IPS DF 4.7 (cell line): ENCODE measurements around the gene ADCY9.

ENCODE experiments used
- DNase-seq: peaks from one replicate; pipeline ENCODE4 v3.0.0-alpha.2; 2013; ENCODE audit warnings: low spot score; ENCODE audit errors: extremely low read depth

ADCY9 gene

DNA sequence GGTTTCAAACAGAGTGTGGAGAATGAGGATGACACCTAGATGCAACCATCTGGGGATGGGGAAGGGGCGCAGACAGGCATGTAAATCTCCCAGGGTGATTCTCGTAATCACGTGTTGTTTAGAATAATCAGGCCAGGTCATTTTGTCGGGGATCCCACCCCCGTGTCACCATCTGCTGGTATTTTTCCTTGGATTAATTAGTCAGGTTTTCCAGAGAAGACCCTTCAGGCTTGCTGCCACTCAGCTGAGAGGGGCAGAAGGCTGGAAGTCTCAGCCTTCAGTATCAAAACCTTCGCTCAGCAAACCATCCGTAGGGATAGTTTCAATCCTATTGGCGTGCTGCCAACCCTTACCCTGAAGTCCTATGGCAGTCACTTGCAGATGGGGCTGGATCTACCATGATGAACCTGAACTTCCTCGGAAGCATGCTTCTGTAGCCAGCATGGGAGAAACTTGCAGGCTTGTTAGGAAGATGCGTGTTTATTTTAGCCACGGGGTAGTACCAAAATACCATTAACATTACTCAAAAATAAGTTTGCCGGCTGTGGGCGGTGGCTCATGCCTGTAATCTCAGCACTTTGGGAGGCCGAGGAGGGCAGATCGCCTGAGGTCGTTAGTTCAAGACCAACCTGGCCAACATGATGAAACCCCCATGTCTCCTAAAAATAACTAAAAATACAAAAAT lies 7.5 kb upstream of the ADCY9 start:
- DNase-seq = no peak

DNA sequence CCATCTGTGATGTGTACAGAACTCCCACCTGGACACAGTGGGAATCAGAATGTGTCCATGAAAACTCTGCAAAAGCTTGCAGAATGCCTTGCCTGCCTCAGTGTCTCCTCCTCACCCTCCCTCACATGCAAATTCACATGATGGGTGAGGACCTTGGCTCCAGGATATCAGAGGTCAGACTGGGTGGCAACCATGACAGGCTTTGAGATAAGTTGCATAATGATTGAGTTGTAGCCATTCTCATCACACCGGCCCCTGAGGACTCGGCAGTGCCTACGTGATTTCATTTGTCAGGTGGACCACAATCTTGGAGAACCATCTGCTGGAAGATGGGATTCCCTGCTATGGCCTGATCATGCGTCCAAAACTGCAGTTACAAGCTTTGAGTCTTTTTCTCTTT lies 3.9 kb upstream of the ADCY9 start:
- DNase-seq = no peak

DNA sequence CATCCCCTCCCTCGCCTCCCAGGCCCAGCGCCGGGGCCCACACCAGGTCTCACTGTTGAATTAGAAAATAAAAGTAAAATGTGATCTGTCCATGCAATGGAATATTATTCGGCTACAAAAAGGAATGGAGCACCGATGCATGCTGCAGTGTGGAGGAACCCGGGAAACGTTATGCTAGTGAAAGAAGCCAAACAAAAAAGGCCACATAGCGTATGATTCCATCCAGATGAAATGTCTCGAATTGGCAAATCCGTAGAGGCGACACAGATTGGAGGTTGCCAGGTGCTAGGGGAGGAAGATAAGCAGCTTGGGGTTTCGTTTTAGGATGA lies 972 bp upstream of the ADCY9 start:
- DNase-seq = no peak

DNA sequence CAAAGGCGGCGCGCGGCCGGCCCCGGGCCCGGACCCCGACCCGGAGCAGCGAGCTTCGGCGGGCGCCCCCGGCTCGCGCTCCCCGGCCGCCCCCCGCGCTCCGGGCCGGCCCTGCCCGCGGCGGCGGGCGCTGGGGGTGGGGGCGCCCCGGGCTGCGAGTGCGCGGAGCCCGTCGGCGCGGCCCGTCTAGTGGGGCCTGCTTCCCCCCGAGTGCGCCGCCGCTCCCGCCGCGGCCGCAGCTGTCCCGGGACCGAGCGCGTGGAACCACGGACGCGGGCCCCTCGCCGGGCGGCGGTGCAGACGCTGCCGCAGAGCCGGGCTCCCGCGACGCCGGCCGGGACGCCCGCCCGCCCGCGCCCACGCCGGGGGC lies 308 bp downstream of the ADCY9 start:
- DNase-seq = no peak

DNA sequence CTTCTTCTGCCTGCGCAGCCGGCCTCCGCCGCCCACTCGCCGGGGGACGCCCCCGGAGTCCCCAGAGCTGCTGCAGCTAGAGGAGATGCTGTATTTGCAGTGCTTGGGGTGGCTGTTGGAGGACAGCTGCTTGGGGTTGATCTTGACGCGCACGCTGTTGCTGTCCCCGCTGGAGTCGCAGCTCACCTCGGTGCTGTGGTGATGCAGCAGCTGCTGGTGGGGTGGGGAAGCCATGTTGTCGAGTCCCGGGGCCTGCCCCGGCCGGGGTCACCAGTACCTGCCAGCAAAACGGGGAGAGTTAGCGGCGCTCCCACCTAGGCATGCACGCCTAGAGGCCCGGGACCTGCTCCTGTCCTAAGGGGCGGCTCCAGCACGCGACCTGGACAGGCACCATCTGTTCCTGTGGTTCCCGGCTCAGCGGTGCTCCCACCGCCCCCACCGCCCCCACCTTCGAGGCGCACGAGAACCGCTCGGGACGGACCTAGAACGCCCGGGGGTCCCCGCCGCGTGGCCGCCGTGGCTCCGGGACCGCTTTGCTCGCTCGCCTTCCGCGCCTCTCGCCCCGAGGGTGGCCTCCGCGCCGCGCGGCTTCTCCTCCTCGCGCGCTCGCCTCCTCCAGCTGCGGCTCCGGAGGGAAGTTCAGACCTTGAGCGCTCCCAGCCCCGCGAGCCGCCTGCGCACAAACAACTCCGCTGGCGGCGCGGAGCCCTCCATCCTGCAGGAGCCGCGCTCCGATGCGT lies 863 bp downstream of the ADCY9 start:
- no peak for DNase-seq

DNA sequence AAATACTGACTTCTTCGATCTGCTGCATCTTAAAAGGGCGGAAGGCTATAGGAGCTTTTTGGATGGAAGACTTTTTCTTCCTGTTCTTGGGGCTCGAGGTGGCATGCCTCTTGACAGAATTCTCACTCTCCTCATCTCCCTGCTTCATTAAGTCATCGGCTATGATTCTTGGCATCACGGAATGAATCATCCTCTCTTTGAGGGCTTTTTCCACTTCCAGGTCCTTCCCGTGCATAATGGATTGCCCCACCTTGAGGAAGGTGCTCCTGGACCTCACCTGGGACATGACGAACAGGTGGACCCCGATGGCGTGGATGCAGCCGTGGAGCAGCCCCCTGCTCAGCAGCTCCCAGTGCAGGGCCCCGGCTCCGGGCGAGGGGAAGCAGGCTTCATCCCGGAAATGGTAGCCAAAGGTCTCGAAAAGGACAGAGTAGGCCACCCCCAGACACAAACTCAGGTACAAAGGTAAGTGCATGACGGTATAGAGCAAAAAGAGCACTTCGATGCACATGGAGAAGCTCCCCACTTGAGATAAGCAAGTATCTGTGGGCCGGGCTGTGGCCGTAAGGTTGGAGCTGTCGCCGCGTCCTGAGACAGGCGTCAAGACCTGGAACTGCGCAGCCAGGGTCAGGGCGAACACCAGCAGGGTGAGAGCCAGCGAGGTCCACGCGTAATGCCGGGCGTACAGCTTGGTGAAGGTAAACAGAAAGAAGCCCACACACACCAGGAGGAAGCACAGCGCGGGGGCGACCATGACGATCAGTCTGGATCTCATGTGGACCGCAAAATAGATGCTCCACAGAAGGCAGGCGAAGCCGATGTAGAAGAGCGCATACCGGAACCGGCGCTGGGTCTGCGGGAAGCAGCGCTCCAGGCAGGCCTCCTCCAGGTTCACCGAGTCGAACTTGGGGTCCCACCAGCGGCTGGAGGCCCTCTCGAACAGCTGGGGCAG lies 1.7 kb downstream of the ADCY9 start:
- DNase-seq = no peak

DNA sequence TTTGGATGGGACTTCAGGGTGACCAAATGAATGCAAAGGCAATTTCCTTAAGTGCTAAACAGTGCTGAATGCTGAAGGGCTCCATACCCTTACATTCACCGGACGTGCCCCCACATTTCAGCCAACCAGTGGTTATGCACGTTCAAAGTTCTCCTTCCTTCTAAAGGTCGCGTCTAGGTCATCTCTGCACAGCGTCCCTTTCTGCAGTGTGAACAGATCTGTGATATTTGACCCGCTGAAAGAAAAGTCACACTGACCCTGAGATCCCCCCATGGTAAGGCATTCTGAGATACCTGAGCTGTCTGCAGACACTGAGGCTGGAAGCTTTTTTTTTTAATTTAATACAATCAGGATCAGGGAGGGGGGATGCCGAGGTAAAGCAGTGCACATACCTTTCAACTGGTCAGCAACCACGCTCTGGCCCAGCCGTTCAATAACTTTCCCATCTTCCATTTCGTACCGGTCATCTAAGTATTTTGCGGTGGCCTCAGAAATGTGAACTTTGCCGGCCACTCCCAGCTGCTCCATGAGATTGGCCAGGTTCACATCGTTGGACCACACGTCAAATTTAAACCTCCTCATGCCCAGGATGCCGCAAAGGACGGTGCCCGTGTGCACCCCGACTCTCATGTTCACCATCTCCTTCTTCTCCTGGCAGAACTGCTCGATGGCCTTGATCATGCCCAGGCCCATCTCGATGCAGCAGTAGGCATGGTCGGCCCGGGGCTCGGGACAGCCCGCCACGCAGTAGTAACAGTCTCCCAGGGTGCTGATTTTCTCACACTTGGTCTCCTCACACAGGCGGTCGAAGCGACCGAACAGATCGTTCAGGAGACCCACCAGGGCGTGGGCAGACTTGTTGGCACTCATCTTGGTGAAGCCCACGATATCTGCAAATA lies 2.6 kb downstream of the ADCY9 start:
- DNase-seq = no peak

DNA sequence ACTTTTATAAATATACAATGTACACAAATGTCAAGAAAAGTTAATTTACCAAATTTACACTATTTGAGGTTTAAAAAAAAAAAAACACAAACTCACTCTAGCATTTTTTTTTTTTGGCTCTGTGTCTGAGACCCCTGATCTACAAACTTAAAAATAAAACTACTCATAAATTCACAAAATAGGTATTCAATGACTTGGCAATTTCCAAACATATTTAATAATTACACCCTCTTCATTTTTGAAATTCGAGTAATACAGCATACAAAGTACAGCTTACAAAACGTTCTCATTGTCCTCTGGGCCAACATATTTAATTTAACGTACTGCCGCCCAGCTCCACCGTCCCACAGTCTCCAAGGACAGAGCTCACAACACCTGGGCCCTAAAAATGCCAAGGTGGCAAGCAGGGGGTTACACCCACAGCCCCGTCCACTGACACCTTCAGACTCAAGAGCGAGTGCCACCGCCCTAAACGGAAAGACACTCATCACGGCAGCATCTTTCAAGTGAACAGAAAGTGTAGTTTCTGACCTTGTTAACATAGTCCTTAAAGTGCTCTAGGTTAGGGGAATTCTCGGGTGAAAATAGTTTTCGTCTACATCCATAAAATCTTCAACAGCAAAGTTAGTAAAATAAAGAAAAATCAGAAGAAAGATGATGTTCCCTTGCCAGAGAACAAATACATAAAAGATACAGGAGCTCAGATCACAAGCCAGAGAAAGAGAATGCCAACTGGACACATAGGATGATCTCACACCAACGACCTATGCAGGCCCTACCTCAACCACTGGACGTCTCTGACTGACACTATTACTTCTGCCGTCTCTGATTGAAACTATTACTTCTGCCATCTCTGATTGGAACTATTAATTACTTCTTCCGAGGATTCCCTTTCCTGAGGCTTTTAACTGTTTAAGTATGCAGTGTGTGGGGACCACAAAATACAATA lies 4.2 kb downstream of the ADCY9 start:
- no peak for DNase-seq

DNA sequence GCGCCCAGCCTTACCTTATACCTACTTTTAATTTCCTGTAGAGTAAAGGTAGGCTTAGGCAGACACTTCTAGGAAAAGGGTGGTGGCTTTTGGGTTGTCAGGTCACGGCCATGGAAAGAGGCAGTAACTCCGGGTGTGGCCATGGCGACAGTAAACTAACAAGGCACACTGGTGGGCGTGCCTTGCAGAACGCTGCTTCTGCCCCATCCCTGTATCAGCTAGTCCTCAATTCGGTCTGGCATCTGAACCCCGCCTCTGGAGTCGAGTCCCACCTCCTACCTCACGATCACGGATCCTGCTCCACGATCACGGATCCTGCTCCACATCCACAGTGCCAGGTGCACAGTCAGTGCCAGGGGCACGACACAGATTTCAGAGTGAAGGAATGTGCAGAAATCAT lies 5.6 kb downstream of the ADCY9 start:
- DNase-seq = no peak

DNA sequence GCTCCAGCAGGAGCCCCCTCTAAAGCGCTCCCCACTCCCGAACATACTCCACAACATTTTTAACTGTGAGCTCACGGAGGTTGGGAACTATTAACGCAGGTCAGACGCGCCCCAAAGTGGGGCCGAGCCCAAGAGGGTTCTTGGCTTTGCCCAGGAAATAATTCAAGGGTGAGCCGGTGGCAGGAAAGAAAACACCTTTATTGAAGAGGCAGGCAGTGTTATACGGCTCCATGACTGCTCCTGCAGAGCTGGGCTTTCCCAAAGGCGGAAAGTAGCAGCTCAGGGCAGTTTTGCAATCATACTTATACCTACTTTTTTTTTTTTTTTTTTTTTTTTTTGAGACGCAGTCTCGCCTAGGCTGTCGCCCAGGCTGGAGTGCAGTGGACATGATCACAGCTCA lies 6.2 kb downstream of the ADCY9 start:
- no peak for DNase-seq

DNA sequence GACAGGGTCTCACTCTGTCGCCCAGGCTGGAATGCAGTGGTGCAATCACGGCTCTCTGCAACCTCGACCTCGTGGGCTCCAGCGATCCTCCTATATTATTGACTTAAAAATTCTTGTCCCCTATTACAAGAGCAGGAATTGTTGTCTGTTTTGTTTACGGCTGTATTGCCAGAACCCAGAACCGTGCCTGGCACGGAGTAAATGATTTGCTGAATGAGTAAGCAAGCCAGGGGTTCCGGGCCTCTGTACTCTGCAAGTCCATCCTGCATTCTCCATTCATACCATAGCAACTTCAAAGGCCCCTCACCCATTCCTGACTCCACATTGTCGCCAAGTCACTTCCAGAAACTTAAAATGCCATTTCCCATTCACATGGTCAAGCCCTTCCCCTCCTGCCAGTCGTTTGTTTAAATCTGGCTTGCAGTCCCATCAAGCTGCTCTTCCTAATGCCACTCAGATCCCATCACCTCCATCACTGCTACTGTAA lies 6.9 kb downstream of the ADCY9 start:
- no peak for DNase-seq

DNA sequence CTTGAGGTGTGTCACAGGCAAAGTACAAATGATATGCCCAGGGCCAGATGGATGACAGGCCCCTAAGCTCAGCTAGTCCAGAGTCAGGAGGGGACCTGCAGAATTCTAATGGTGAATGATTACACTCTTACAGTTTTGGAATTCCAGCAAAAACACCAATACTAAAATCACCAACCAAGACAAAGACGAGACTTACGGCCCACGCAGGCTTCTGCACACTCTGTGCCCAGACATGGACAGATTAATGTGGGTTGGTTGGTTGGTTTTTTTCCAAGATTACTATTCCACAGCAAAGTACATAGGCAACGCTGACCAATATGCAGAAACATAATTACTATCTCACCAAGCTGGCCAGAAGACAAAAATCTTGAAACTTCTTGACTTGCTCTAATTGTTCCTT lies 9.7 kb downstream of the ADCY9 start:
- DNase-seq = no peak

DNA sequence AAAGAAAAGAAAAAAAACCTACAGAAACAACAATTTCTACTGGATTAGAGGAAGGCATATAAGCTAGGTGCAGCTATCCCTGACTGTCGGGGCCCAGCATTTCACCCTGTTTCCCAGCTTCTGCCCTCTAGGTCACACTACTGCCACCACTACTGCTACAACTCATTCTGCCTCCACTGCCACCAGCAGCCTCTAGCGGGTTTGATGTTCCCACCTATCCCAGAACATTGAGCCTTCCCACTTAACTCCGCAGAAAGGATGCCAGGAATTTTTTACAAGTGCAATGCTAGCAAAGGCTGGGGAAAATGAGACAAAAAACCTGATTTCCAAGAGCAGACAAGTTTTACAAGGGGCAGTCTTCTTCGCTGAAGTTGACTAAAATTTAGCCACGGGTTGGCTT lies 10.4 kb downstream of the ADCY9 start:
- DNase-seq = no peak

DNA sequence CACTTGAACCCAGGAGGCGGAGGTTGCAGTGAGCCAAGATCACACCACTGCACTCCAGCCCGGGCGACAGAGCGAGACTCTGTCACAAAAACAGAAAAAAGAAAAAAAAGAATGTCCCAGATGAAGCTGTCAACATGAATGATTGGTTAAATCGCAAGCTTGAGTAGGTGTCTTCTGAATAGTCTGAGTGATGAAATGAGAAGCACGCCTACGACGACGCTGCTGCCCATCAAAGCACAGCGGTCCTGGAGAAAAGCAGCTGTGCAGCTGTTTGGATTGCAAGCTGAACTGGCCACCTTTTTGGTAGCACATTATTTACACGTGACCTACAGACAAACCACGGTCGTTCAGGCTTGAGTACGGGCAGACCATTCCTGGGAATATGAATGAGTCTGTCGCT lies 12.5 kb downstream of the ADCY9 start:
- no peak for DNase-seq

DNA sequence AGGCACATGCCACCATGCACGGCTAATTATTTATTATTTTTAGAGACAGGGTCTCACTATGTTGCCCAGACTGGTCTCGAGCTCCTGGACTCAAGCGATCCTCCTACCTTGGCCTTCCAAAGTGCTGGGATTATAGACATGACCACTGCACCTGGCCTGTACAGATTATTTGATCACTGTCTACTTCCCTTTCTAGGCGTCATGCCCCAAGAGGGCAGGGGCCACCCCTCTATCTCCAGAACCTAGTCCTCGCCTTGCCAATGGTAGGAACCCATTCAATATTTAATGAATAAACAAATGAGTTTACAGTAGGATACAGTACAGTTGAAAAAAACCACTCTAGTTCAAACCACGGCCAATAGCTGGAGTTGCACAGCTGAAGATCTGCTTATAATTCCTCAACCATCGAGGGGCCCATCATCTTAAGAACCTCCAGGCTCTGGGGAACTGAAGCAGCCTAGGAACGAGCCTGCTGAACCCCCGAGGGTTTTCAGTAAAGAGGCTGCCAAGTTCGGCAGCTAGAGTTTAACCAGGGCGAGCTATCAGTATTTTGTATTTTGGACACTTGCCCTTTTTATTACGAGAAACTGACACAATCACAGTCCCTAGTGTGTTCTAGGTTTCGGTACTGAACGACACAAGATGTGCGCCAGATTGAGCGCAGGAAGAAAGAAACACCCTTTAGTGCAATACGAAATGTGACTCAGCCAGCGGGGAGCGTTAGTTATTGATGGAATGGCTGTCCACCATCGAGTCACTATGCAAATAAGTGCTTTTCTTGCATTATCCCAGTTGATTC lies 14.6 kb downstream of the ADCY9 start:
- no peak for DNase-seq

DNA sequence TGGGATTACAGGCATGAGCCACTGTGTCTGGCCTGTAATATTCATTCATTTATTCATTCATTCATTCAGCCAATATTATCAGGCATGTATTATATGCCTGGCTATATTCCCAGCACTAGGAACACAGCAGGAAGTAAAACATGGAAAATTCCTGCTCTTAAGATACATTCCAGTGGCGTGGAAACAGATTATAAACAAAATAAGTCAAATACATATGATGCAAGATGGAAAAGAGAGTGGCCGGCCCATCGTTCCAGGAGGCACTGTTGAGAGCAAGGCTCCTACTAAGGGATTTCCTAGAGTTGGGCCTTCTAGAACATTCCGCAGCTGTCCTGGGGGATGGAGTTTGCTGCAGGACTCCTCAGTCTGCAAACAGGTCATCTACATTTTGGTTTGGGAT lies 17.7 kb downstream of the ADCY9 start:
- no peak for DNase-seq

DNA sequence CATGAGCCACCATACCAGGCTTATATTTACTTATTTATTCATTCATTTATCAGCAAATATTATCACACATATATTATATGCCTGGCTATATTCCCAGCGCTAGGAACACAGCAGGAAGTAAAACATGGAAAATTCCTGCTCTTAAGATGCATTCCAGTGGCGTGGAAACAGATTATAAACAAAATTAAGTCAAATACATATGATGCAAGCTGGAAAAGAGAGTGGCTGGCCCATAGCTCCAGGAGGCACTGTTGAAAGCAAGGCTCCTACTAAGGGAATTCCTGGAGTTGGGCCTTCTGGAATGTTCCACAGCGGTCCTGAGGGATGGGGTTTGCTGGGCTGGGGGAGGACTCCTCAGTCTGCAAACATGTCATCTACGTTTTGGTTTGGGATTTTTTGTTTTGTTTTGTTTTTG lies 18.4 kb downstream of the ADCY9 start:
- DNase-seq = no peak

DNA sequence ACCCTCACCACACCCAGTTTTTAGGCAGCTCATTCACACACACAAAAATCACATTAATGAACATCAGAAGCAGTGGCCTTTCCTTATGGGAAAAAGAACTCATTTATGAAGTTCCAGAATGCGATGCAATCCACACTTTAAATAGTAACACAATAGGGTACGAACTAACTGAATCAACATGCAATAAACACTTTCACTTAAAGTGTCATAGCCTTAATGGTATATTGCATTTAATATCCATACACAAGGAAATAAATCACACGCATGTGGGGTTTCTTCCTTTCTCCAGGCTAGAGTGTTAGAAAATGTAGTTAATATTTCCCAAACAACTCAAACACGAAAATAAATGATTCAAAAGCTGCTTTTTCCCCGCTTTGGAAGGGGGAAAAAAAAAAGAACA lies 19.7 kb downstream of the ADCY9 start:
- no peak for DNase-seq

DNA sequence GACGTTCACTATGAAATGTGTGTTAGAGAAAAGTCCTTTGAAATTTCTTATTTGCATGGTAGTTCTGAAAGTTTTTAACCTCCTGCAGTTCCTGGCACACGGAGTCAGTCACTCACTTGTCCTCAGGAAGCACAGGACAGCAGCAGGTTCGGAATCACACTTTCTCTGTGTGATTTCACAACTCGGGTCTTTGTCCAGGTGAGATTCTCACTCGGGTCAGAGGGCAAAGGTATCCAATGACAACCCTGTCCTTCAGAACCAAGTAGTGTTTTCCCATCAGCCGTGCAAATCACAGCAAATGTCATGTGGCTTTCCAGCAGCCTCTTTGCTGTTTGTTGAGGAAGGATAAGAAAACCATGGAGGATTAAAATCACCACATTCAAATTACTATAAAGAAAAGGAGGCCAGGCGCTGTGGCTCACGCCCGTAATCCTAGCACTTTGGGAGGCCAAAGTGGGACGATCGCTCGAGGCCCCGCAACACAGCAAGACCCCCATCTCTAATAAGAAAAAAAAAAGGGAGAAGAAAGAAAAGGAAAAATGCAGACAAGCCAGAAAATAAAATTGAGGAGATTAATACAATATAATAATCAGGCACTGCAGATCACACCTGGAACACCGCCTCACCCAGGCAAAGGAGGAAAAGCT lies 22.0 kb downstream of the ADCY9 start:
- no peak for DNase-seq
